ENCODE measurements around the gene FNDC11. TPM values are rescaled to one million over a fixed set of nuclear protein-coding genes. Genes with fewer than 3 reads are reported as not detected.
A peak's percentile ranks its signal among the peaks of the same experiment; 100 is the strongest.

Gene FNDC11
- total and polyA plus RNA-seq, 2 of the 13 experiments (the other 11 are each of a cell fraction or from before 2014, with no cell fraction given), result 0.07 TPM; not detected in 1

DNA sequence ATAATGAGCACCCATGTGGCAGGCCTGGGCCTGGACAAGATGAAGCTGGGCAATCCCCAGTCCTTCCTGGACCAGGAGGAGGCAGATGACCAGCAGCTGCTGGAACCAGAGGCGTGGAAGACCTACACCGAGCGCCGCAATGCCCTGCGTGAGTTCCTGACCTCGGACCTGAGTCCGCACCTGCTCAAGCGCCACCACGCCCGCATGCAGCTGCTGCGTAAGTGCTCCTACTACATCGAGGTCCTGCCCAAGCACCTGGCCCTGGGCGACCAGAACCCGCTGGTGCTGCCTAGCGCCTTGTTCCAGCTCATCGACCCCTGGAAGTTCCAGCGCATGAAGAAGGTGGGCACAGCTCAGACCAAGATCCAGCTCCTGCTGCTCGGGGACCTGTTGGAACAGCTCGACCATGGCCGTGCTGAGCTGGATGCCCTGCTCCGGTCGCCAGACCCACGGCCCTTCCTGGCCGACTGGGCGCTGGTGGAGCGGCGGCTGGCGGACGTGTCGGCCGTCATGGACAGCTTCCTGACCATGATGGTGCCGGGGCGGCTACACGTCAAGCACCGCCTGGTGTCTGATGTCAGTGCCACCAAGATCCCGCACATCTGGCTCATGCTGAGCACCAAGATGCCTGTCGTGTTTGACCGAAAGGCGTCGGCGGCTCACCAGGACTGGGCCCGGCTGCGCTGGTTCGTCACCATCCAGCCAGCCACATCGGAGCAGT lies 1.9 kb downstream of the FNDC11 start (continued):
- TF ChIP-seq ZNF20 (CRISPR knock-in tag; IDR thresholded peaks at IDR 0.05) (no peak), RFX5 (IDR thresholded peaks at IDR 0.05; ENCODE audit: low read depth, low read length) (no peak), SKI (IDR thresholded peaks at IDR 0.05; ENCODE audit: partially characterized antibody) (no peak), LCORL (IDR thresholded peaks at IDR 0.05) (no peak), LCORL (CRISPR knock-in tag; IDR thresholded peaks at IDR 0.05) (no peak), ZNF124 (CRISPR knock-in tag; IDR thresholded peaks at IDR 0.05) (no peak)

DNA sequence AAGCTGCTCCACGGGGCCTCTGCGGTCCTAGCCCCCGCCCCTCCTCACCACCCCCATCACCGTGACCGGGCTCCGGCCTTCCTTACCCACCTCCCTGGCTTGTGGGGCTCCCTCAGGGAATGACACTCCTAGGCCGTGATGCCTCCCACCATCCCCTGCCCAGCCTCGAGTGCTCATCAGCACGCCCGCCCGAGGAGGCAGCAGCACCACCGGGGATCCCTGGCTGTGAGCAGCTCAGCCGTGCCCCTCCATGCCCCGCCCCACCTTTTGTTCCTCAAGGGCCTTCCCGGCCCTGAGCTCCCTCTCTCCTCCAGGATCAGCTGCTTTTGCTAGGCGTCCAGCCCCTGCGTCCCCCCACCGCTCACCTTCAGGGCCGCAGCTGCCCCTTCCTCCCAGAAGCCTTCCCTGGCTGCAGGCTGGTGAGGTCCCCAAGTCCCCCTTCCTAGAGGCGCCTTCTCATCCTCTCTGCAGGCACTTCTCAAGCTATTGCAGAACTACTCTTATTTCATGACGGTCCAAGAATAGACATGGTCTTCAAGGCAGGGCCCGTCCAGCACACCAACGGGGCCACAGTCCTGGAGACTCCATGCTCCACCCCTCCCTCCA lies 3.0 kb downstream of the FNDC11 start:
- Histone ChIP-seq H2AFZ (ENCODE audit: low read length) (no peak overlapping the region), H3K79me2 (ENCODE audit: insufficient read depth, low read length) (no peaks in the 10 kb centered on the region), H3K36me3 (replicated peaks in 1 of 2; ENCODE audit: control insufficient read depth in 1 of 2, insufficient read depth in 2 of 2, low read length in 2 of 2) (no peaks in the 10 kb centered on the region; a peak in 1 of 5 replicates), H3K4me3 (replicated peaks in 1 of 3; ENCODE audit: insufficient read depth in 1 of 3, low read depth in 2 of 3, low read length in 3 of 3) (peak overlapping the region in 1 of 3 experiments; percentile 30; a peak in 1 of 6 replicates), H4K20me1 (ENCODE audit: insufficient read depth, low read length) (no peaks in the 10 kb centered on the region; the same call in 1 of the 2 replicates), H3K27ac (ENCODE audit: extremely low read length, insufficient read depth, low read length) (no peak overlapping the region), H3K9me3 (ENCODE audit: low read length) (no peaks in the 10 kb centered on the region), H3K4me1 (ENCODE audit: insufficient read depth, low read length) (peaks cover 34% of the 10 kb centered on the region), H3K27me3 (ENCODE audit: control insufficient read depth in 1 of 2, insufficient read depth in 2 of 2, low read length in 2 of 2) (peaks cover 9 to 22% of the 10 kb centered on the region in 2 experiments; a peak in 3 of 5 replicates), H3K9ac (ENCODE audit: insufficient read depth, low read depth, low read length) (no peak overlapping the region), H3K4me2 (ENCODE audit: low read depth, low read length) (peak overlapping the region; percentile 58)
- intact Hi-C loops (cut with micrococcal nuclease; ENCODE audit: unreplicated experiment), result no loop called here
- ATAC-seq (peak; percentile 1; the same call in 2 of the 3 replicates), DNase-seq (ENCODE audit: low spot score) (no peak), FAIRE-seq (no peak)
- ChIA-PET CTCF (ENCODE audit: low intra/inter-chr PET ratio, low total read pairs) (no interaction called here), POLR2A (interaction anchor here (1.3 to 1.6 kb wide), 3 partner anchors 12 to 19 kb away, joined by 3 to 7 read pairs (median 6); partner anchors contain the start of genes HELZ2 and PTK6)
- in situ Hi-C loops (cut with HindIII; ENCODE audit: extremely low pct_ligation_motif_present, low pct_unique_long_range_greater_than_20kb), result no loop called here
- no TSS peak for BruUV-seq (replicated peaks)
- WGBS (ENCODE audit: low lambda C conversion rate), result 40% methylated on average over 23 of the region's 23 CpGs
- TF ChIP-seq MAZ (IDR thresholded peaks at IDR 0.05; ENCODE audit: borderline replicate concordance, low read depth, low read length) (0 out of 2 replicates have a peak, but pooled peaks have one; percentile 3), MAZ (CRISPR knock-in tag; IDR thresholded peaks at IDR 0.05; ENCODE audit: low read depth) (0 out of 2 replicates have a peak, but pooled peaks have one; percentile 1), CHD4 (IDR thresholded peaks at IDR 0.05; ENCODE audit: borderline replicate concordance, low read length) (no peak), HOXA3 (CRISPR knock-in tag; IDR thresholded peaks at IDR 0.05) (no peak), NFE2L1 (CRISPR knock-in tag; IDR thresholded peaks at IDR 0.05; ENCODE audit: borderline replicate concordance) (0 out of 2 replicates have a peak, but pooled peaks have one; percentile 45), YEATS4 (CRISPR knock-in tag; IDR thresholded peaks at IDR 0.05; ENCODE audit: borderline replicate concordance) (no peak), MTF2 (CRISPR knock-in tag; IDR thresholded peaks at IDR 0.05; ENCODE audit: borderline replicate concordance) (no peak), ZNF607 (CRISPR knock-in tag; IDR thresholded peaks at IDR 0.05; ENCODE audit: borderline replicate concordance) (no peak), ISL2 (CRISPR knock-in tag; IDR thresholded peaks at IDR 0.05) (no peak), ETV6 (CRISPR knock-in tag; conservative IDR thresholded peaks at IDR 0.05) (no peak), AGO1 (IDR thresholded peaks at IDR 0.05; ENCODE audit: low read depth, low read length, poor library complexity, severe bottlenecking) (peak; percentile 40), DR1 (CRISPR knock-in tag; IDR thresholded peaks at IDR 0.05) (no peak), ARNT (IDR thresholded peaks at IDR 0.05) (no peak)
- TF ChIP-seq, protein P1, sequence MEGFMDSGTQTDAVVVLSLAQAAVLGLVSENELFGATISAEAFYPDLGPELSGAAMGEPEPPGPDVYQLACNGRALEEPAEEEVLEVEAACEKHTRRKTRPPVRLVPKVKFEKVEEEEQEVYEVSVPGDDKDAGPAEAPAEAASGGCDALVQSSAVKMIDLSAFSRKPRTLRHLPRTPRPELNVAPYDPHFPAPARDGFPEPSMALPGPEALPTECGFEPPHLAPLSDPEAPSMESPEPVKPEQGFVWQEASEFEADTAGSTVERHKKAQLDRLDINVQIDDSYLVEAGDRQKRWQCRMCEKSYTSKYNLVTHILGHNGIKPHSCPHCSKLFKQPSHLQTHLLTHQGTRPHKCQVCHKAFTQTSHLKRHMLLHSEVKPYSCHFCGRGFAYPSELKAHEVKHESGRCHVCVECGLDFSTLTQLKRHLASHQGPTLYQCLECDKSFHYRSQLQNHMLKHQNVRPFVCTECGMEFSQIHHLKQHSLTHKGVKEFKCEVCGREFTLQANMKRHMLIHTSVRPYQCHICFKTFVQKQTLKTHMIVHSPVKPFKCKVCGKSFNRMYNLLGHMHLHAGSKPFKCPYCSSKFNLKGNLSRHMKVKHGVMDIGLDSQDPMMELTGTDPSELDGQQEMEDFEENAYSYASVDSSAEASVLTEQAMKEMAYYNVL (CRISPR knock-in tag; IDR thresholded peaks at IDR 0.05; ENCODE audit: borderline replicate concordance), result no peak
- TF ChIP-seq, protein P2, sequence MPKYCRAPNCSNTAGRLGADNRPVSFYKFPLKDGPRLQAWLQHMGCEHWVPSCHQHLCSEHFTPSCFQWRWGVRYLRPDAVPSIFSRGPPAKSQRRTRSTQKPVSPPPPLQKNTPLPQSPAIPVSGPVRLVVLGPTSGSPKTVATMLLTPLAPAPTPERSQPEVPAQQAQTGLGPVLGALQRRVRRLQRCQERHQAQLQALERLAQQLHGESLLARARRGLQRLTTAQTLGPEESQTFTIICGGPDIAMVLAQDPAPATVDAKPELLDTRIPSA (CRISPR knock-in tag; IDR thresholded peaks at IDR 0.05; ENCODE audit: borderline replicate concordance), result no peak

Measured in HepG2 (cell line).